ENCODE measurements around the gene SLC4A1.
A peak's percentile ranks its signal among the peaks of the same experiment; 100 is the strongest.

Gene SLC4A1

DNA sequence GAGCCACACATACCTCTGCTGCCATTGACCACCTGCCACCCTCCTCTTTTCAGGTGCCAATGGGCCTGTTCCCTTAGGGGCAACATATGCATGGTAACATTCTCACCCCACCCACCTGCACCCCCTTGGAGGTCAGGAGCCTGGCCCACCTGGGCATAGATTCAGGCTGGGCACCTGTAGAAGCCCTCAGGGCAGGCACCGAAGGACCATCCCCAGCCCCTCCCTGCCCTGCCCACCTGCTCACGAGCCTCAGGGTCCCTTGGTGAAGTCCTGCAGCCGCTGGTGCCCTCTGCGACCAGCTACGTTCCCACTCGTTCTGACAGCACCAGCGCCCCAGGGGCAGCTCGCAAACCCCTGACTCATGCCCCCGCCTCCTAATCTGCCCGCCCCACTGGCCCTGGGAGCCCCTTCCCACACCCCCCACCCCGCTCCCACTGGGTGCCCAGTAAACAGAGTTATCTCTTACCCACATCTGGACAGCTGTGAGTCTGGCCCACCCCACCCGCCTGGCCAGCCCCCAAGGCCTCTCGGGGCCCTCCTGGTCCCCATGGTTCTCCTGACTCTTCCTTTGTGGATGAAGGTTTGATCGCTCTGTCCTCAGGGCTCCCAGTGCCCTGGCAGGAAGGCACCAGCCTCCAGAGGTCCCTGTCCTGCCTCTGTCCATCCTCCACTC, at the start of gene SLC4A1:
TSS of gene SLC4A1 (minus strand) at position 318 of the 673 bp plus-strand sequence. CDS start 5,269 bp downstream, outside the sequence.
- DNase-seq = no peak

DNA sequence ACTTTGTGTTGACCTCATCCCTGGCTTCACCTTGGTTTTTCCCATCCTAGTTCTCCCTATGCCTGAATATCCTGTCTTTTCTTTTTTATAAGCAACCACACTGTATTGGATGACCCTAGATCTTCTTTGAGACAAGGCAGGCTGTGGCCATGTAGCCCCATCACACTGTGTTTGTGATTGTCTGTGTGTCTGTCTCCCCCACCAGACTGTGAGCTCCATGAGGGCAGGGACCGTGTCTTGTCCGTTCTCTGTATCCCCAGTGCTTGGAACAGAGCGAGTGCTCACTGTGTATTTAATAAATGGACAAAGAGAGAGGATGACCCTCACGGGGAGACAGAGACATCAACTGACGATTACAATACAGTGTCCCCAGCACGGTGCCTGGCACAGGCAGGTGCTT, 49.6 kb upstream of the SLC4A1 start:
- no peak for DNase-seq

GRCh38 chr17:44315760-44316731, 48.1 kb upstream of the SLC4A1 start:
- no peak for DNase-seq

GRCh38 chr17:44314869-44315661, 47.1 kb upstream of the SLC4A1 start:
- DNase-seq = peak; percentile 30

- no peak for DNase-seq
These were observed 46.6 kb upstream of the SLC4A1 start for GRCh38 chr17:44314524-44314868.

GRCh38 chr17:44314031-44314430, 46.1 kb upstream of the SLC4A1 start:
- DNase-seq = no peak

GRCh38 chr17:44312396-44313104, 44.6 kb upstream of the SLC4A1 start:
- DNase-seq = no peak

- no peak for DNase-seq
These were observed 43.7 kb upstream of the SLC4A1 start for GRCh38 chr17:44311562-44312181.

- no peak for DNase-seq
These were observed 42.9 kb upstream of the SLC4A1 start for GRCh38 chr17:44310609-44311376.

DNA sequence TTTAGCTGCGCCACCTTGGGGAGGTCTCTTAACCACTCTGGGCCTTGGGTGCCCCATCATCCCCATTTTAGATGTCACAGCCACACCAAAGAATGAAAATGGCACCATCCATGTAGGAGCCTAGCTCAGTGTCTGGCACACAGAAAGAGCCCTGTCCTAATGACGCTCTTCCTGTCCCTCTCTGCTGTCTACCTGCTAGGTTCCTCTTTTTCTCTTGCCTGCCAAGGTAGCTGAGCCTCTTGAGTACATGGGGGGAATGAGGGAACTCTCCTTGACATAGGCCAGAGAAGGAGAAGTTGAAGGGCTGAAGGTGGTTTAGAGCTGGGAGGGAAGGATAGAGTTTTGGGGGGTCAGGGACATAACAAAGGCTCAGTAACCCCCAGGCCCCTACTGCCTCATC, 42.3 kb upstream of the SLC4A1 start:
- DNase-seq = no peak

- DNase-seq = no peak
These were observed 41.5 kb upstream of the SLC4A1 start for GRCh38 chr17:44309472-44309871.

- DNase-seq = no peak
These were observed 40.9 kb upstream of the SLC4A1 start for GRCh38 chr17:44308865-44309264.

DNA sequence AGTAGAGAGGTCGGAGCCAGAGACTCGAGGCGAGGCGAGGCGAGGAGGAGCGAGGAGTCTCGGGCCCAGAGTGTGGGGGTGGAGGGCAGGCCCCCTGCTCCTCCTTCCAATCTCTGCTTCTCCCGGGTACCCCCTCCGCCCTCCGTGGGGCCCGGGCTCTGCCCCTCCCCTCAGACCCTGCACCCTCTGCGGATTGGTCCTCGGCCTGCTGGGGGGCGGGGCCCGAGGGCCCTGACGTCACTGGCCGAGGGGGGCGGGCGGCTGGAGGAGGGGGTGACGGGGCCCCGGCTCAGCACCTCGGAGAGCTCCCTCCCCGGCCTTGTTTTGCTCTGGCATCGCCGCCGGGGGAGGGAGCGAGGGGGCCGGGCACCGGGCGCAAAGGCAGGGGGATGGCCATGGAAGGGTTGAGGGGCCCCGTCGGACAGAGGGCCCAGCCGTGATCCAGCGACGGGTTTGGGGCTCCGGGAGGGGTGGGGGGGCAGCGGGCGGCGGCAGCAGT, 40.4 kb upstream of the SLC4A1 start, which contains the start of gene RUNDC3A:
TSS of gene RUNDC3A (plus strand) at position 282 of the 499 bp plus-strand sequence. CDS start 232 bp downstream, outside the sequence.
- DNase-seq = peak; percentile 88

- DNase-seq = no peak
These were observed 39.7 kb upstream of the SLC4A1 start for GRCh38 chr17:44307387-44308186.

DNA sequence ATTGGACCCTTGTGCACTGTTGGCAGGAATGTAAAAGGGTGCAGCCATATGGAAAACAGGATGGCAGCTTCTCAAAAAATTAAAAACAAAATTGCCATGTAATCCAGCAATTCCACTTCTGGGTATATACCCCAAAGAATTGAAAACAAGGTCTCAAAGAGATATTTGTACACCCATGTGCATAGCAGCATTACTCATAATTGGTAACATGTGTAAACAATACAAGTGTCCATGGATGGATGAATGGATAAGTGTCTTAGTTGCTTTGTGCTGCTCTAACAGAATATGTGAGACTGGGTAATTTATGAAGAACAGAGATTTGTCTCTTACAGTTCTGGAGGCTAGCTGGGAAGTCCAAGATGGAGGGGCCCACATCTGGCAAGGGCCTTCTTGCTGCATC, 36.7 kb upstream of the SLC4A1 start:
- DNase-seq = no peak

- DNase-seq = no peak
These were observed 30.0 kb upstream of the SLC4A1 start for GRCh38 chr17:44297975-44298374.

DNA sequence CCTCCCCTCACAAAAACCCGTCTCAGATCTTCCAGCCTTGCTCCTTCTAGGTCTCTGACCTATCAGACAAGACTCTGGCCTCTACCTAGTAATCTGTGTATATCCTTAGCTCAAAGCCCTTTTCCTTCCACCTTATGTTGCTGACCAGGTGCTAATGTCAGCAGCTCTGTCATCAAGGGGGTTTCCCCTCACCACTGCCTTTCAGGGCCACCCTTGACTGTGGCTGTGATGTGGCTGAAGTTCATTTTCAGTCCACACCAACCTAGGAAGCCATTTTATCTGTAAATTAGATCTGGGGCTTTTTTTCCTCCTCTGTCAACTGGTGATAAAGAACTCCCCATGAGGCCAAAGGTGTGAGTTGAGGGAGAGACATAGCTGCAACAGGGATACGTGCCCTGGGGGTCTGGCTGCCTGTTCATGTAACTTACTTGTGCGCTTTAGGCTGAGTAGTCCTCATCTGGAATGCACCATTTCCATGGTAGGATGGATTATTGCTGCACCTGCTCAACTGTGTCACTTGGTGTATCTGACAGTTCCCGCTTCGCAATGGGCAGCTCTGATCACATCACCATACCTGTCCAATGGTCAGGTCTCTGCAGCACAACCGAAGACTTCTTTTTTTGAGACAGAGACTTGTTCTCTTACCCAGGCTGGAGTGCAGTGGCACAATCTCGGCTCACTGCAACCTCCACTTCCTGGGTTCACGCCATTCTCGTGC, 25.7 kb upstream of the SLC4A1 start:
- no peak for DNase-seq

DNA sequence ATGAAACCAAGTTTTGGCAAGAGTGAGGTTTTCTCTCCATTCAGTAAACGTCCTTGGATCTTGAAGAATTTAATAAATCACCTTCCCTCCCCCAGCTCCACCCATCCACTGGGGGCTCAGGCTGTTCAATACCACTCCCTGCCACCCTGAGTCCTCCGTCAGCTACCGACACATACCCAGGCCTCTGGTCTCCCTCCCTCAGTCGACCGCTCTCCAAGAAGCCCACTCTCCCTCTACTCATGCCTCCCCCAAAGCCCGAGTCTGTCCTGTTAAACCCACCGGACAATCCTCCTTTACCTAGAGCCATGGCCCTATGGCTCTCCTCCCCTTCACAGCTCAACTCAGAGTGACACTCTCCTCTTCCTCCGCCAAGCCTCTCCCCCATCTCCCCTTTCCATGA, 19.7 kb upstream of the SLC4A1 start:
- DNase-seq = no peak

- no peak for DNase-seq
These were observed 16.1 kb upstream of the SLC4A1 start for GRCh38 chr17:44284024-44284400.
